ENCODE measurements around the gene GTF2A1.
A peak's percentile ranks its signal among the peaks of the same experiment; 100 is the strongest.

- peak; percentile 83 for TF ChIP-seq CTCF (conservative IDR thresholded peaks at IDR 0.05; ENCODE audit: low read length)
- TF ChIP-seq EZH2phosphoT487 (IDR thresholded peaks at IDR 0.05; ENCODE audit: borderline replicate concordance, low read depth, low read length): no peak
Observed at GRCh38 chr14:81164167-81164774, 56.5 kb downstream of the GTF2A1 start.
